Endometrial microvascular endothelial cells (primary cell): ENCODE measurements around the gene DCAF8L1. TPM values are rescaled to one million over a fixed set of nuclear protein-coding genes. Genes with fewer than 3 reads are reported as not detected.

Experiments used
- total RNA-seq: library from RNA; depleted of rRNA; stranded (reverse); fragments of >200 nt; gene quantifications from one replicate; pipeline ENCODE4 v1.2.3, GENCODE V29; 2015; ENCODE audit errors: inconsistent ontology term

The DCAF8L1 gene
- total RNA-seq, 1 donor from 2014 or later = not detected

Other genes starting within 250 kb of the DCAF8L1 start
- gene MAGEB10, start 173.5 kb downstream of the DCAF8L1 start, total RNA-seq = not detected